Spleen (tissue), 11 donors: ENCODE results near the gene HSBP1L1. TPM values are rescaled to one million over a fixed set of nuclear protein-coding genes. Genes with fewer than 3 reads are reported as not detected.

Experiments used
- DNase-seq: peaks from one replicate; pipeline ENCODE4 v3.0.0-alpha.2; 2020
- H3K27ac ChIP-seq, 8 donors: fragments of 200-600 bp; sonication (generic) in 7 of 8; 1 replicate in 4 of 8; 2 replicates in 4 of 8; pipeline versions ENCODE4 v1.5.0 to v1.8.0; 2016 to 2021; ENCODE audit warnings: inconsistent platforms in 4 of 8, mild to moderate bottlenecking in 4 of 8, moderate library complexity in 1 of 8
- H3K27me3 ChIP-seq, 7 donors: fragments of 200-600 bp; sonication (generic) in 6 of 7; replicated peaks in 1 of 7; 1 replicate in 4 of 7; 2 replicates in 3 of 7; pipeline versions ENCODE4 v1.5.0 to v1.8.0; 2016 to 2021; ENCODE audit warnings: inconsistent platforms in 3 of 7, mild to moderate bottlenecking in 1 of 7
- H3K36me3 ChIP-seq, 6 donors: fragments of 200-600 bp; sonication (generic) in 5 of 6; 1 replicate in 4 of 6; 2 replicates in 2 of 6; pipeline versions ENCODE4 v1.5.0 to v1.8.0; 2016 to 2021; ENCODE audit warnings: inconsistent platforms in 2 of 6
- H3K4me1 ChIP-seq, 6 donors: fragments of 200-600 bp; sonication (generic) in 5 of 6; 1 replicate in 3 of 6; 2 replicates in 3 of 6; pipeline versions ENCODE4 v1.5.0 to v1.8.0; 2016 to 2021; ENCODE audit warnings: inconsistent platforms in 3 of 6
- H3K4me3 ChIP-seq, 8 donors: fragments of 200-600 bp; sonication (generic) in 7 of 8; 1 replicate in 4 of 8; 2 replicates in 4 of 8; pipeline versions ENCODE4 v1.5.0 to v1.8.0; 2016 to 2021; ENCODE audit warnings: inconsistent platforms in 4 of 8, mild to moderate bottlenecking in 4 of 8, moderate library complexity in 2 of 8
- H3K9me3 ChIP-seq, 8 donors: fragments of 200-600 bp; sonication (generic) in 7 of 8; 1 replicate in 4 of 8; 2 replicates in 4 of 8; pipeline versions ENCODE4 v1.5.0 to v1.8.0; 2016 to 2021; ENCODE audit warnings: inconsistent platforms in 4 of 8
- CTCF ChIP-seq, 11 experiments: fragments of 200-600 bp in 7 of 11; fragments of 450-650 bp in 4 of 11; sonication (generic) in 4 of 11; IDR thresholded peaks in 8 of 11; conservative IDR thresholded peaks in 3 of 11; 1 replicate in 7 of 11; 2 replicates in 4 of 11; pipeline versions ENCODE4 v1.4.0 to v1.8.0; 2016 to 2021; ENCODE audit warnings: antibody characterized with exemption in 11 of 11, inconsistent platforms in 4 of 11, mild to moderate bottlenecking in 1 of 11
- POLR2A ChIP-seq, 3 donors: fragments of 450-650 bp; IDR thresholded peaks; one replicate each; pipeline ENCODE4 v1.5.1; 2017; ENCODE audit warnings: antibody characterized with exemption in 3 of 3, mild to moderate bottlenecking in 1 of 3
- POLR2AphosphoS5 ChIP-seq, 3 donors: sonication (generic); formaldehyde crosslinking; IDR thresholded peaks; one replicate each; pipeline ENCODE4 v1.5.1; 2017; ENCODE audit warnings: antibody characterized with exemption in 3 of 3
- WGBS, 5 donors: extraction: QIAGEN DNeasy Blood & Tissue Kit in 3 of 5; methylation state at CpG; one replicate each; pipeline versions ENCODE4 v1.1.5 to v1.1.7; 2013 to 2018; 5-methylcytosine and 5-hydroxymethylcytosine counted together
- intact Hi-C: fragments of 100-400 bp; cut with DNase I; formaldehyde crosslinking; loops from one replicate; pipeline ENCODE4 v1.15.0; 2023; ENCODE audit warnings: low total_unique reads
- polyA plus RNA-seq, 3 donors: library from polyadenylated mRNA; stranded (reverse); fragments of 200-250 nt; gene quantifications; one replicate each; pipeline ENCODE4 v1.2.1, GENCODE V29; 2013
- total RNA-seq, 7 donors: library from RNA; depleted of rRNA in 3 of 7; stranded (reverse); fragments of >200 nt in 3 of 7; fragmentation: NEBNext Ultra II Directional in 4 of 7; extraction: Animal tissue kit (Norgen Biotek cat#: 25700) in 4 of 7; gene quantifications; one replicate each; pipeline versions ENCODE4 v1.1.0 to v1.2.1, GENCODE V29; 2016 to 2021
- donor health status: healthy with polysubstance abuse.
- donor health status: DM: no; HTN: no; CAD: no; lungs with moderate emphysema.
- donor health status: DM: no; HTN: no; CAD: no.
- donor health status: Bipolar disorder and iron deficiency.
- donor health status: healthy.
- donor health status: DM: no; HTN: no; CAD: no.
- donor health status: DM: yes; HTN: yes; CAD: no.

Gene HSBP1L1
- total and polyA plus RNA-seq, 10 donors, result 10.0 to 36.4 (median 18.8) TPM

- H3K36me3 ChIP-seq, result peaks cover 0 to 44% (median 3%) of the 10 kb centered on the region in 6 donors
- 43 to 78% (median 62%) methylated on average over 7 of the region's 7 CpGs for whole genome bisulfite sequencing, 5 donors
- intact Hi-C loops, result no loop called here
- H3K27ac ChIP-seq, result no peak overlapping the region
- H3K4me1 ChIP-seq, result peaks cover 21 to 72% (median 55%) of the 10 kb centered on the region in 6 donors
- H3K9me3 ChIP-seq, result no peaks in the 10 kb centered on the region
- TF ChIP-seq POLR2AphosphoS5 (IDR thresholded peaks at IDR 0.05), result no peak
- no peak for DNase-seq
- H3K4me3 ChIP-seq, result peak overlapping the region in 4 of 8 donors; percentile 83 to 94 (median 90)
- H3K27me3 ChIP-seq, result no peaks in the 10 kb centered on the region
Observed at GRCh38 chr18:79986726-79987125, 22.3 kb downstream of the HSBP1L1 start.

- Histone ChIP-seq H3K9me3 (no peaks in the 10 kb centered on the region), H3K27ac (peak overlapping the region; percentile 92 to 99 (median 96)), H3K4me1 (peaks cover 21 to 64% (median 49%) of the 10 kb centered on the region in 6 donors), H3K4me3 (peak overlapping the region; percentile 81 to 96 (median 90)), H3K36me3 (peaks cover 0 to 35% (median 3%) of the 10 kb centered on the region in 6 donors), H3K27me3 (no peaks in the 10 kb centered on the region)
- intact Hi-C loops, result no loop called here
- no peak for DNase-seq
- WGBS, 5 donors, result 0 to 2% (median 1%) methylated on average over 6 of the region's 6 CpGs
- no peak for TF ChIP-seq POLR2AphosphoS5 (IDR thresholded peaks at IDR 0.05)
- no peak for TF ChIP-seq POLR2A (IDR thresholded peaks at IDR 0.05)
- TF ChIP-seq CTCF (IDR thresholded peaks at IDR 0.05 in 8 of 11, conservative IDR thresholded peaks at IDR 0.05 in 3 of 11), result no peak
Observed at GRCh38 chr18:79987566-79987965, 23.1 kb downstream of the HSBP1L1 start.

GRCh38 chr18:79988071-79988450 lies 23.6 kb downstream of the HSBP1L1 start:
- peak overlapping the region; percentile 92 to 99 (median 96) for H3K27ac ChIP-seq
- peaks cover 0 to 31% (median 3%) of the 10 kb centered on the region in 6 donors for H3K36me3 ChIP-seq
- H3K27me3 ChIP-seq, result no peaks in the 10 kb centered on the region
- intact Hi-C loops, result no loop called here
- H3K9me3 ChIP-seq, result no peaks in the 10 kb centered on the region
- 0 to 1% (median 1%) methylated on average over 19 to 48 of the region's 48 CpGs for WGBS, 5 donors
- TF ChIP-seq POLR2AphosphoS5 (IDR thresholded peaks at IDR 0.05), result no peak
- peak in 7 of 11 experiments; percentile 15 to 54 (median 38) for TF ChIP-seq CTCF (IDR thresholded peaks at IDR 0.05 in 8 of 11, conservative IDR thresholded peaks at IDR 0.05 in 3 of 11)
- no peak for TF ChIP-seq POLR2A (IDR thresholded peaks at IDR 0.05)
- H3K4me3 ChIP-seq, result peak overlapping the region; percentile 81 to 96 (median 90)
- peaks cover 21 to 59% (median 44%) of the 10 kb centered on the region in 6 donors for H3K4me1 ChIP-seq
- DNase-seq, result peak; percentile 95

DNA sequence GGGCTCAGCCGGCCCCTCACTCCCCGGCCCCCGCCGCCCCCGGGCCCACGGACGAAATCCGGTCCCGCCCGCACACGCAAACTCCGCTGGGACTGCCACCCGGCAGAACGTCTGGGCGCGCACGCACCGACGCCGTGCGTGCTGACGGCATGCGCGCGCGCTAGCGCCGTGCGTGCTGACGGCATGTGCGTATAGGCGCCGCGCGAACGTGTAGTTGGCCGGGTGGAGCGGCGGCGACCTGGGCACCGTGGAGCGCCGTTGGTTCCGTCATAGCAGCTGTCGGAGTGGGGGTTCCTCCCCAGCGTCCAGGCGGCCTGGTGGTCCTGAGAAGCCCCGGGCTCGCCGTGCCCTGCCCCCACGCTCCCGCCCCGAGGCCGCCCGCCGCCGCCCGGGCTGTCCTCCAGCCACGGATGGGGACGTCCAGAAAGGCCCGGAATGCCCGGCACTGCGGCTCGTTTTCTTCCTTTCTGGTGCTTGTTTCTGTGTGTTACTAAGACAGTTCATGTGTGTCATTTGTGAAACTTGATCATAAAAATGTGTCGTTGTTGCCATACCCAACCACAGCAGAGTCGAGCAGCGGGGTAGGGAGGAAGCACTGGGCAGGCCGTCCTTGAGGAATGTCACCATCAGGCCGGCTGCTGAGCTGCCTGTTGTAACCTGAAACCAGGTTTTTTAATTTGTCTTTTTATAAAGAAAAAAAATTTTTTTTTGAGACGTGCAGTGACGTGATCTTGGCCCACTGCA lies 24.2 kb downstream of the HSBP1L1 start, which contains the start of gene TXNL4A:
TSS of gene TXNL4A (minus strand) at position 113 of the 744 bp plus-strand sequence. CDS start 171 bp downstream, outside the sequence.
- Histone ChIP-seq H3K4me1 (peaks cover 21 to 53% (median 41%) of the 10 kb centered on the region in 6 donors), H3K36me3 (peaks cover 0 to 29% (median 3%) of the 10 kb centered on the region in 6 donors), H3K4me3 (peak within 1 kb of the TSS; percentile 81 to 96 (median 90)), H3K27ac (peak within 1 kb of the TSS; percentile 92 to 99 (median 96)), H3K27me3 (no peaks in the 10 kb centered on the region), H3K9me3 (no peaks in the 10 kb centered on the region)
- peak; percentile 97 for DNase-seq
- intact Hi-C loops, result no loop called here
- no peak for TF ChIP-seq CTCF (IDR thresholded peaks at IDR 0.05 in 8 of 11, conservative IDR thresholded peaks at IDR 0.05 in 3 of 11)
- TF ChIP-seq POLR2A (IDR thresholded peaks at IDR 0.05), result peak; percentile 41 to 69 (median 69)
- TF ChIP-seq POLR2AphosphoS5 (IDR thresholded peaks at IDR 0.05), result peak; percentile 97 to 98 (median 97)
- WGBS, 5 donors, result 0 to 1% (median 1%) methylated on average over 52 to 71 of the region's 71 CpGs
